ENCODE results near the gene MTF1.
"Not testable (repeated sequence)": the region's sequence is repeated elsewhere in the genome, so short reads cannot be mapped to it uniquely, and the experiment has no call there.

MTF1 gene

GRCh38 chr1:37859507-37860345 is at the start of gene MTF1:
Gene MTF1 (minus strand): TSS chr1:37859592. CDS start chr1:37857658, 1,934 bp downstream.
- peak; percentile 98 for DNase-seq

GRCh38 chr1:37908531-37908930 is 49.1 kb upstream of the MTF1 start:
- not testable (repeated sequence) for DNase-seq

GRCh38 chr1:37907416-37908125 is 48.2 kb upstream of the MTF1 start:
- DNase-seq = not testable (repeated sequence)

- DNase-seq = not testable (repeated sequence)
These were observed 47.2 kb upstream of the MTF1 start for GRCh38 chr1:37906591-37906990.

GRCh38 chr1:37905727-37906126 is 46.3 kb upstream of the MTF1 start:
- no peak for DNase-seq

GRCh38 chr1:37903921-37904320 is 44.5 kb upstream of the MTF1 start:
- DNase-seq = not testable (repeated sequence)

GRCh38 chr1:37902983-37903382 is 43.6 kb upstream of the MTF1 start:
- DNase-seq = no peak

GRCh38 chr1:37901893-37902225 is 42.5 kb upstream of the MTF1 start:
- DNase-seq = no peak

- DNase-seq = no peak
These were observed 42.0 kb upstream of the MTF1 start for GRCh38 chr1:37901191-37901892.

- not testable (repeated sequence) for DNase-seq
These were observed 38.2 kb upstream of the MTF1 start for GRCh38 chr1:37897563-37897962.

- DNase-seq = no peak
These were observed 34.3 kb upstream of the MTF1 start for GRCh38 chr1:37893673-37894072.

GRCh38 chr1:37892151-37893047 is 33.0 kb upstream of the MTF1 start:
- no peak for DNase-seq

- DNase-seq = peak; percentile 70
These were observed 31.1 kb upstream of the MTF1 start for GRCh38 chr1:37890378-37891014.

- DNase-seq = no peak
These were observed 28.8 kb upstream of the MTF1 start for GRCh38 chr1:37888022-37888700.

- DNase-seq = no peak
These were observed 24.8 kb upstream of the MTF1 start for GRCh38 chr1:37884145-37884544.

GRCh38 chr1:37883671-37884070 is 24.3 kb upstream of the MTF1 start:
- DNase-seq = no peak

- no peak for DNase-seq
These were observed 20.5 kb upstream of the MTF1 start for GRCh38 chr1:37879865-37880264.

- no peak for DNase-seq
These were observed 18.7 kb upstream of the MTF1 start for GRCh38 chr1:37878071-37878470.

GRCh38 chr1:37875833-37876232 is 16.4 kb upstream of the MTF1 start:
- DNase-seq = no peak

- DNase-seq = no peak
These were observed 13.3 kb upstream of the MTF1 start for GRCh38 chr1:37872692-37873091.

- DNase-seq = no peak
These were observed 9.1 kb upstream of the MTF1 start for GRCh38 chr1:37868466-37868865.

GRCh38 chr1:37867784-37868183 is 8.4 kb upstream of the MTF1 start:
- DNase-seq = no peak

Data from NCI-H1092 treated with DMSO at 0.1 percent for 48 hours (cell line).